B cell (primary cell): ENCODE results near the gene BMERB1. TPM values are rescaled to one million over a fixed set of nuclear protein-coding genes. Genes with fewer than 3 reads are reported as not detected.

Experiments used
- ATAC-seq: fragments of 200-7000 bp; cut with Tn5 transposase; one replicate; pipeline ENCODE4 v1.10.0; 2021; ENCODE audit warnings: low read depth, mild to moderate bottlenecking, moderate number of reproducible peaks, moderate library complexity
- CTCF ChIA-PET: fragments of 350-600 bp; sonication (Branson Sonifier 250); formaldehyde crosslinking; loops from one replicate; lab custom pipeline; 2021; ENCODE audit warnings: antibody characterized with exemption, inconsistent platforms; lab: Charles Lee
- POLR2A ChIA-PET: fragments of 350-600 bp; sonication (Branson Sonifier 250); formaldehyde crosslinking; loops from one replicate; lab custom pipeline; 2021; ENCODE audit warnings: antibody characterized with exemption; lab: Charles Lee
- DNase-seq: peaks from one replicate; pipeline ENCODE4 v3.0.0; 2013
- H2AFZ ChIP-seq: 2 replicates; pipeline ENCODE4 v1.6.1; 2012; ENCODE audit warnings: mild to moderate bottlenecking, low read depth, low read length; ENCODE audit not compliant: insufficient read depth, poor library complexity, severe bottlenecking
- H3K27ac ChIP-seq, 2 donors: 1 replicate in 1 of 2; 2 replicates in 1 of 2; pipeline ENCODE4 v1.5.1; 2012 to 2013; ENCODE audit warnings: low read length in 2 of 2, mild to moderate bottlenecking in 2 of 2, moderate library complexity in 1 of 2
- H3K27me3 ChIP-seq, 4 experiments: fragments of 200-600 bp in 1 of 4; sonication (generic) in 1 of 4; replicated peaks in 1 of 4; 1 replicate in 2 of 4; 2 replicates in 2 of 4; pipeline versions ENCODE4 v1.6.1 to v1.7.0; 2013 to 2016; ENCODE audit warnings: low read length in 3 of 4, mild to moderate bottlenecking in 2 of 4, mixed read lengths in 1 of 4, moderate library complexity in 1 of 4; ENCODE audit not compliant: insufficient read depth in 4 of 4, control insufficient read depth in 3 of 4; ENCODE audit errors: control extremely low read depth in 1 of 4
- H3K36me3 ChIP-seq, 2 experiments: replicated peaks in 1 of 2; 1 replicate in 1 of 2; 2 replicates in 1 of 2; pipeline versions ENCODE4 v1.6.1 to v1.7.1; 2013; ENCODE audit warnings: low read length in 1 of 2; ENCODE audit not compliant: insufficient read depth in 2 of 2, control insufficient read depth in 1 of 2; ENCODE audit errors: control extremely low read depth in 1 of 2, extremely low read depth in 1 of 2
- H3K4me1 ChIP-seq, 2 donors: fragments of 200-600 bp in 1 of 2; sonication (generic) in 1 of 2; 1 replicate in 1 of 2; 2 replicates in 1 of 2; pipeline versions ENCODE4 v1.5.1 to v1.6.1; 2013 to 2017; ENCODE audit warnings: low read length in 2 of 2; ENCODE audit not compliant: control insufficient read depth in 2 of 2, insufficient read depth in 2 of 2
- H3K4me2 ChIP-seq: replicated peaks from 2 replicates; pipeline ENCODE3; 2012; ENCODE audit warnings: mild to moderate bottlenecking, low read depth, low read length; ENCODE audit not compliant: poor library complexity, severe bottlenecking
- H3K4me3 ChIP-seq, 5 experiments: fragments of 200-600 bp in 1 of 5; sonication (generic) in 1 of 5; 1 replicate in 3 of 5; 2 replicates in 2 of 5; pipeline versions ENCODE4 v1.5.1 to v1.7.0; 2011 to 2016; ENCODE audit warnings: low read length in 4 of 5, mild to moderate bottlenecking in 4 of 5, low read depth in 2 of 5, control low read depth in 1 of 5, moderate library complexity in 1 of 5; ENCODE audit not compliant: insufficient read depth in 1 of 5; ENCODE audit errors: control extremely low read depth in 1 of 5, extremely low read depth in 1 of 5
- H3K79me2 ChIP-seq: fragments of 200-600 bp; sonication (generic); one replicate; pipeline ENCODE4 v1.6.0; 2016; ENCODE audit warnings: low read length; ENCODE audit not compliant: control insufficient read depth, insufficient read depth
- H3K9ac ChIP-seq: fragments of 200-600 bp; sonication (generic); 2 replicates; pipeline ENCODE4 v1.6.1; 2017; ENCODE audit warnings: mild to moderate bottlenecking, low read length, moderate library complexity
- H3K9me3 ChIP-seq, 3 donors: one replicate each; pipeline versions ENCODE4 v1.6.1 to v1.7.1; 2013; ENCODE audit warnings: low read length in 2 of 3; ENCODE audit not compliant: control insufficient read depth in 2 of 3, insufficient read depth in 1 of 3; ENCODE audit errors: control extremely low read depth in 1 of 3
- H4K20me1 ChIP-seq: 2 replicates; pipeline ENCODE4 v1.6.0; 2012; ENCODE audit warnings: mild to moderate bottlenecking, low read length; ENCODE audit not compliant: insufficient read depth, control insufficient read depth, poor library complexity, severe bottlenecking
- H3K27ac Mint-ChIP-seq: one replicate; pipeline ENCODE4 v1.8.0; 2021; ENCODE audit warnings: mixed read lengths
- H3K27me3 Mint-ChIP-seq: one replicate; pipeline ENCODE4 v1.8.0; 2021; ENCODE audit warnings: mixed read lengths
- H3K4me1 Mint-ChIP-seq: one replicate; pipeline ENCODE4 v1.8.0; 2021; ENCODE audit warnings: mixed read lengths
- H3K4me3 Mint-ChIP-seq: one replicate; pipeline ENCODE4 v1.8.0; 2021; ENCODE audit warnings: mixed read lengths
- H3K9me3 Mint-ChIP-seq: one replicate; pipeline ENCODE4 v1.8.0; 2022; ENCODE audit warnings: mixed read lengths; ENCODE audit not compliant: insufficient read depth
- EZH2 ChIP-seq: IDR thresholded peaks from 2 replicates; pipeline ENCODE4 v1.6.1; 2012; ENCODE audit warnings: borderline replicate concordance, low read depth, mild to moderate bottlenecking, moderate library complexity, low read length; ENCODE audit not compliant: insufficient read depth, poor library complexity, severe bottlenecking
- WGBS: methylation state at CpG from one replicate; pipeline ENCODE4 v1.1.5; 2013; ENCODE audit warnings: missing lambda C conversion rate; ENCODE audit not compliant: insufficient coverage; 5-methylcytosine and 5-hydroxymethylcytosine counted together
- intact Hi-C: fragments of 100-400 bp; cut with micrococcal nuclease; formaldehyde crosslinking; loops from one replicate; pipeline ENCODE4 v1.10.0; 2022
- polyA plus RNA-seq: library from polyadenylated mRNA; depleted of rRNA; stranded (reverse); fragments of >200 nt; gene quantifications from 2 replicates; pipeline ENCODE4 v1.2.3, GENCODE V29; 2012
- total RNA-seq, 2 donors: library from RNA; stranded (reverse); fragments of 120-200 nt in 1 of 2; gene quantifications; 1 replicate in 1 of 2; 2 replicates in 1 of 2; pipeline versions ENCODE4 v1.2.3 to v1.2.4, GENCODE V29; 2013 to 2022
- TF ChIP-seq, protein P1 (sequence below): fragments of 200-600 bp; IDR thresholded peaks from one replicate; pipeline ENCODE4 v1.8.0; 2022; ENCODE audit warnings: antibody characterized with exemption, mild to moderate bottlenecking

The BMERB1 gene
- total and polyA plus RNA-seq, 2 donors (not counting 1 experiment from before 2014, with no cell fraction given), result 2.2 to 11.2 TPM

DNA sequence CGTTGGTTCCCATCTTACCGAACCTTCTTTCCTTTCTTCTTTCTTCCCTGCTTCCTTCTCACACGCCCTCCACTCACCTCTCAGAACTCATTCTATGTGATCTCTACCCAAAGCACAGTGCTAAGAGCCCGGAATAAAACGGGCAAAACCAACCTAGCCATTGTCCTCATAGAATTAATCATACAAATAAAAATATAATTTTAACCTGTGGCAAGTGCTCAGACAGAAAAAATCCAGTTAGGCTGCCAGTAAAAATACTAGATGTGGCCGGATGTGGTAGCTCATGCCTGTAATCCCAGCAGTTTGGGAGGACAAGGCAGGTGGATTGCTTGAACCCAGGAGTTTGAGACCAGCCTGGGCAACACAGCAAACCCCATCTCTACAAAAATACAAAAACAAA is 27.0 kb downstream of the BMERB1 start:
- no peaks in the 10 kb centered on the region for H4K20me1 ChIP-seq
- no peaks in the 10 kb centered on the region for H3K27me3 ChIP-seq
- ChIA-PET CTCF (no interaction called here), POLR2A (no interaction called here)
- H3K36me3 ChIP-seq, result no peaks in the 10 kb centered on the region
- H3K4me1 Mint-ChIP-seq, result no peaks in the 10 kb centered on the region
- no peaks in the 10 kb centered on the region for H3K79me2 ChIP-seq
- ATAC-seq (no peak), DNase-seq (no peak)
- intact Hi-C loops, result no loop called here
- H2AFZ ChIP-seq, result no peak overlapping the region
- peaks cover 0 to 2% (median 0%) of the 10 kb centered on the region in 3 donors for H3K9me3 ChIP-seq
- no peak overlapping the region for H3K9ac ChIP-seq
- peaks cover 5% of the 10 kb centered on the region for H3K27me3 Mint-ChIP-seq
- no peaks in the 10 kb centered on the region for H3K4me1 ChIP-seq
- H3K27ac ChIP-seq, result no peak overlapping the region
- no peaks in the 10 kb centered on the region for H3K9me3 Mint-ChIP-seq
- H3K4me3 Mint-ChIP-seq, result no peak overlapping the region
- WGBS, result 92% methylated on average over 3 of the region's 6 CpGs
- no peak overlapping the region for H3K4me2 ChIP-seq
- no peak overlapping the region for H3K4me3 ChIP-seq
- H3K27ac Mint-ChIP-seq, result no peak overlapping the region
- no peak for TF ChIP-seq EZH2
- TF ChIP-seq, protein P1, sequence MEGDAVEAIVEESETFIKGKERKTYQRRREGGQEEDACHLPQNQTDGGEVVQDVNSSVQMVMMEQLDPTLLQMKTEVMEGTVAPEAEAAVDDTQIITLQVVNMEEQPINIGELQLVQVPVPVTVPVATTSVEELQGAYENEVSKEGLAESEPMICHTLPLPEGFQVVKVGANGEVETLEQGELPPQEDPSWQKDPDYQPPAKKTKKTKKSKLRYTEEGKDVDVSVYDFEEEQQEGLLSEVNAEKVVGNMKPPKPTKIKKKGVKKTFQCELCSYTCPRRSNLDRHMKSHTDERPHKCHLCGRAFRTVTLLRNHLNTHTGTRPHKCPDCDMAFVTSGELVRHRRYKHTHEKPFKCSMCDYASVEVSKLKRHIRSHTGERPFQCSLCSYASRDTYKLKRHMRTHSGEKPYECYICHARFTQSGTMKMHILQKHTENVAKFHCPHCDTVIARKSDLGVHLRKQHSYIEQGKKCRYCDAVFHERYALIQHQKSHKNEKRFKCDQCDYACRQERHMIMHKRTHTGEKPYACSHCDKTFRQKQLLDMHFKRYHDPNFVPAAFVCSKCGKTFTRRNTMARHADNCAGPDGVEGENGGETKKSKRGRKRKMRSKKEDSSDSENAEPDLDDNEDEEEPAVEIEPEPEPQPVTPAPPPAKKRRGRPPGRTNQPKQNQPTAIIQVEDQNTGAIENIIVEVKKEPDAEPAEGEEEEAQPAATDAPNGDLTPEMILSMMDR, result no peak

DNA sequence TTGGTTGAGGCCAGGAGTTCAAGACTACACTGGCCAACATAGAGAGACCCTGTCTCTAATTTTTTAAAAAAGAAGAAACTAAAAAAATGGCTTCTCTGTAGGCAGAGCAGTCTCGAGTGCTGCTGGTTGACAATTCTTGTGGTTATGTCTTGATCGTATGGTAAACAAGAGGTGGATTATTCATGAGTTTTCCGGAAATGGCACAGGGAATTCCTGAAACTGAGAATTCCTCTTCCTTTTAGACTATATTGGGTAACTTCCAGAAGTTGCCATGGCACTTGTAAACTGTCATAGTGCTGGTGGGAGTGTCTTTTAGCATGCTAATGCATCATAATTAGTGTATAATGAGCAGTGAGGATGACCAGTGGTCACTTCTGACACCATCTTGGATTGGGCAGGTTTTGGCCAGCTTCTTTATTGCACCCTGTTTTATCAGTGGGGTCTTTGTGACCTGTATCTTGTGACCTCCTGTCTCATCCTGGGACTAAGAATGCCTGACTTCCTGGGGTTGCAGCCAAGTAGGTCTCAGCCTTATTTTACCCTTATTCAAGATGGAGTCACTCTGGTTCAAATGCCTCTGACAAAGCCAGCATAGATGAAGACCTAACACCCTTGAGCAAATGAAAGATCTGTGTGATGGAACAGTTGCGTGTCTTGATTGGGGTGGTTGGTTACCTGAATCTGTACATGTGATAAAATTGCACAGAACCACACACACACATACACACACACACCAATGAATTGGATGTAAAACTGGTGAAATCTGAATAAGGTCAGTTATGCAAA is 30.2 kb downstream of the BMERB1 start:
- Histone ChIP-seq H3K27me3 (no peaks in the 10 kb centered on the region), H3K9ac (no peak overlapping the region), H3K4me3 (no peak overlapping the region), H2AFZ (no peak overlapping the region), H3K4me1 (no peaks in the 10 kb centered on the region), H3K27ac (no peak overlapping the region), H3K9me3 (peaks cover 0 to 6% (median 0%) of the 10 kb centered on the region in 3 donors), H3K79me2 (no peaks in the 10 kb centered on the region), H4K20me1 (no peaks in the 10 kb centered on the region), H3K36me3 (no peaks in the 10 kb centered on the region), H3K4me2 (no peak overlapping the region)
- DNase-seq, result no peak
- intact Hi-C loops, result no loop called here
- TF ChIP-seq, protein P1, result no peak
- TF ChIP-seq EZH2, result no peak
- ATAC-seq, result no peak
- ChIA-PET POLR2A (no interaction called here), CTCF (no interaction called here)
- 50% methylated on average over 2 of the region's 4 CpGs for WGBS
- H3K9me3 Mint-ChIP-seq, result peaks cover 2% of the 10 kb centered on the region
- H3K27me3 Mint-ChIP-seq, result peaks cover 5% of the 10 kb centered on the region
- H3K4me3 Mint-ChIP-seq, result no peak overlapping the region
- no peak overlapping the region for H3K27ac Mint-ChIP-seq
- H3K4me1 Mint-ChIP-seq, result no peaks in the 10 kb centered on the region
